ENCODE data around the gene GNAS.

DNA sequence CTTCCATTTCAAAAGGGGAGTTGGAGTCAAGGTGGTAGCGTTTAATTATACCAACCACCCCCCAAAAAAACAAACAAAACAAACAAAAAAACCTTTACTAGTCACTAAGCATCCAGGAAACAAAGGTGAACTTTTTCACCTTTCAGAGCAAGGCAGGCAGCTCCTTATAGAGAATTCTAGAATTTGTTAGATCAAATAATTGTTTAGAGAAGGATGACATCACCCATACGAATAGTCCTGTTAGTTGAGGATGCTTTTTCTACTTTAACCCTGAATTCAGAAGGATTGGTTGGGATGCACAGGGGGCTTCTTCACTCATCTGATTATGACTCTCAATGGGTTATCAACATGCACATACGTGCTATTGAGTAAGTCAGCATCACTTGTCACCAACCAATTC is 44.3 kb downstream of the GNAS start:
- TF ChIP-seq, protein P1, sequence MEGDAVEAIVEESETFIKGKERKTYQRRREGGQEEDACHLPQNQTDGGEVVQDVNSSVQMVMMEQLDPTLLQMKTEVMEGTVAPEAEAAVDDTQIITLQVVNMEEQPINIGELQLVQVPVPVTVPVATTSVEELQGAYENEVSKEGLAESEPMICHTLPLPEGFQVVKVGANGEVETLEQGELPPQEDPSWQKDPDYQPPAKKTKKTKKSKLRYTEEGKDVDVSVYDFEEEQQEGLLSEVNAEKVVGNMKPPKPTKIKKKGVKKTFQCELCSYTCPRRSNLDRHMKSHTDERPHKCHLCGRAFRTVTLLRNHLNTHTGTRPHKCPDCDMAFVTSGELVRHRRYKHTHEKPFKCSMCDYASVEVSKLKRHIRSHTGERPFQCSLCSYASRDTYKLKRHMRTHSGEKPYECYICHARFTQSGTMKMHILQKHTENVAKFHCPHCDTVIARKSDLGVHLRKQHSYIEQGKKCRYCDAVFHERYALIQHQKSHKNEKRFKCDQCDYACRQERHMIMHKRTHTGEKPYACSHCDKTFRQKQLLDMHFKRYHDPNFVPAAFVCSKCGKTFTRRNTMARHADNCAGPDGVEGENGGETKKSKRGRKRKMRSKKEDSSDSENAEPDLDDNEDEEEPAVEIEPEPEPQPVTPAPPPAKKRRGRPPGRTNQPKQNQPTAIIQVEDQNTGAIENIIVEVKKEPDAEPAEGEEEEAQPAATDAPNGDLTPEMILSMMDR (IDR thresholded peaks at IDR 0.05), result no peak
- no peak for TF ChIP-seq POLR2A (IDR thresholded peaks at IDR 0.05)
